CD4-positive, alpha-beta T cell (primary cell): ENCODE results near the gene CEBPB. TPM values are rescaled to one million over a fixed set of nuclear protein-coding genes. Genes with fewer than 3 reads are reported as not detected.

Experiments
- ATAC-seq: fragments of 200-7000 bp; cut with Tn5 transposase; one replicate; pipeline ENCODE4 v1.10.0; 2022; ENCODE audit warnings: mild to moderate bottlenecking; ENCODE audit not compliant: poor library complexity
- CTCF ChIA-PET: fragments of 350-600 bp; sonication (Branson Sonifier 250); formaldehyde crosslinking; loops from one replicate; lab custom pipeline; 2021; ENCODE audit warnings: antibody characterized with exemption, inconsistent platforms; lab: Charles Lee
- POLR2A ChIA-PET: fragments of 350-600 bp; sonication (Branson Sonifier 250); formaldehyde crosslinking; loops from one replicate; lab custom pipeline; 2021; ENCODE audit warnings: antibody characterized with exemption, inconsistent platforms; lab: Charles Lee
- DNase-seq, 14 experiments: peaks; one replicate each; pipeline ENCODE4 v3.0.0-alpha.2; 2013 to 2020; ENCODE audit warnings: mixed read lengths in 2 of 14
- H3K27ac ChIP-seq, 2 donors: one replicate each; pipeline versions ENCODE4 v1.5.1 to v1.7.0; 2013; ENCODE audit warnings: low read length in 2 of 2, low read depth in 1 of 2, mild to moderate bottlenecking in 1 of 2
- H3K27me3 ChIP-seq, 2 experiments: 1 replicate in 1 of 2; 2 replicates in 1 of 2; pipeline versions ENCODE4 v1.6.1 to v1.7.0; 2013; ENCODE audit warnings: low read length in 2 of 2, control low read depth in 1 of 2, mild to moderate bottlenecking in 1 of 2, moderate library complexity in 1 of 2; ENCODE audit not compliant: insufficient read depth in 2 of 2, control insufficient read depth in 1 of 2
- H3K36me3 ChIP-seq: one replicate; pipeline ENCODE4 v1.6.1; 2013; ENCODE audit warnings: low read length, control low read depth; ENCODE audit not compliant: insufficient read depth
- H3K4me1 ChIP-seq: one replicate; pipeline ENCODE4 v1.6.1; 2013; ENCODE audit warnings: low read length, control low read depth; ENCODE audit not compliant: insufficient read depth
- H3K4me3 ChIP-seq: one replicate; pipeline ENCODE4 v1.5.1; 2013; ENCODE audit warnings: mild to moderate bottlenecking, low read length, moderate library complexity
- H3K9me3 ChIP-seq, 2 experiments: 1 replicate in 1 of 2; 2 replicates in 1 of 2; pipeline versions ENCODE4 v1.6.1 to v1.7.0; 2013; ENCODE audit warnings: low read length in 2 of 2, mild to moderate bottlenecking in 2 of 2, control low read depth in 1 of 2, moderate library complexity in 1 of 2; ENCODE audit not compliant: control insufficient read depth in 1 of 2, insufficient read depth in 1 of 2
- H3K27ac Mint-ChIP-seq: one replicate; pipeline ENCODE4 v1.8.0; 2020; ENCODE audit warnings: mixed read lengths
- H3K27me3 Mint-ChIP-seq: one replicate; pipeline ENCODE4 v1.8.0; 2021; ENCODE audit warnings: mixed read lengths
- H3K36me3 Mint-ChIP-seq: one replicate; pipeline ENCODE4 v1.8.0; 2021; ENCODE audit warnings: low read depth, mixed read lengths
- H3K4me1 Mint-ChIP-seq: one replicate; pipeline ENCODE4 v1.8.0; 2021; ENCODE audit warnings: low read depth, mixed read lengths
- H3K4me3 Mint-ChIP-seq: one replicate; pipeline ENCODE4 v1.8.0; 2020; ENCODE audit warnings: mild to moderate bottlenecking, mixed read lengths
- H3K9me3 Mint-ChIP-seq: one replicate; pipeline ENCODE4 v1.8.0; 2020; ENCODE audit warnings: mixed read lengths
- CTCF ChIP-seq: fragments of 200-600 bp; IDR thresholded peaks from one replicate; pipeline ENCODE4 v1.8.0; 2022; ENCODE audit warnings: antibody characterized with exemption, mild to moderate bottlenecking
- intact Hi-C, 2 experiments: fragments of 100-400 bp; cut with DNase I in 1 of 2; cut with micrococcal nuclease in 1 of 2; formaldehyde crosslinking; loops; one replicate each; pipeline versions ENCODE4 v1.15.1 to v1.9.0; 2023 to 2025; cut with DNase I, micrococcal nuclease
- total RNA-seq, 174 experiments: library from RNA in 2 of 174; stranded (reverse) in 2 of 174; gene quantifications; one replicate each; pipeline ENCODE4 v1.2.3 and lab custom pipeline; 2021 to 2026

CEBPB gene
- total RNA-seq, 2 experiments from 2014 or later = 40.7 to 43.9 TPM

- H3K9me3 Mint-ChIP-seq = no peaks in the 10 kb centered on the region
- no peak overlapping the region for H3K4me3 ChIP-seq
- peaks cover 7% of the 10 kb centered on the region for H3K4me1 ChIP-seq
- H3K27me3 ChIP-seq = peaks cover 0 to 8% of the 10 kb centered on the region in 2 experiments
- no peak overlapping the region for H3K27ac Mint-ChIP-seq
- CTCF ChIA-PET = interaction anchor here (0.8 to 7.3 kb wide), 4 partner anchors 13 to 282 kb away, joined by 3 to 62 read pairs (median 5); no protein-coding TSS in a partner anchor
- intact Hi-C loops = loop anchor here in 1 of 2 experiments (10.0 kb wide), 1 partner anchor 572 kb away; no protein-coding TSS in a partner anchor
- ATAC-seq = no peak
- no peak overlapping the region for H3K4me3 Mint-ChIP-seq
- no peaks in the 10 kb centered on the region for H3K36me3 ChIP-seq
- H3K9me3 ChIP-seq = no peaks in the 10 kb centered on the region
- no peak for TF ChIP-seq CTCF
- POLR2A ChIA-PET = no interaction called here
- DNase-seq = no peak
- no peak overlapping the region for H3K27ac ChIP-seq
- H3K4me1 Mint-ChIP-seq = no peaks in the 10 kb centered on the region
- H3K36me3 Mint-ChIP-seq = no peaks in the 10 kb centered on the region
- peaks cover 17% of the 10 kb centered on the region for H3K27me3 Mint-ChIP-seq
These were observed 8.3 kb upstream of the CEBPB start for GRCh38 chr20:50182346-50182745.

- TF ChIP-seq CTCF = no peak
- no peaks in the 10 kb centered on the region for H3K9me3 Mint-ChIP-seq
- intact Hi-C loops = loop anchor here (5.0 to 10.0 kb wide), 2 partner anchors 547 to 569 kb away; partner anchors contain the start of gene PARD6B (in 1 of the 2)
- CTCF ChIA-PET = interaction anchor here (1.0 to 2.8 kb wide), 3 partner anchors 65 to 403 kb away, joined by 3 to 12 read pairs (median 3); no protein-coding TSS in a partner anchor
- Histone ChIP-seq H3K27ac (no peak overlapping the region), H3K27me3 (peaks cover 0 to 8% of the 10 kb centered on the region in 2 experiments), H3K36me3 (no peaks in the 10 kb centered on the region), H3K9me3 (no peaks in the 10 kb centered on the region), H3K4me3 (no peak overlapping the region), H3K4me1 (peaks cover 14% of the 10 kb centered on the region)
- H3K4me1 Mint-ChIP-seq = no peaks in the 10 kb centered on the region
- DNase-seq = no peak
- no peak for ATAC-seq
- H3K36me3 Mint-ChIP-seq = no peaks in the 10 kb centered on the region
- H3K27me3 Mint-ChIP-seq = peaks cover 17% of the 10 kb centered on the region
- POLR2A ChIA-PET = no interaction called here
- no peak overlapping the region for H3K4me3 Mint-ChIP-seq
- H3K27ac Mint-ChIP-seq = no peak overlapping the region
These were observed 5.2 kb upstream of the CEBPB start for GRCh38 chr20:50185426-50185825.

GRCh38 chr20:50186151-50186885 lies 4.3 kb upstream of the CEBPB start:
- POLR2A ChIA-PET = no interaction called here
- no peaks in the 10 kb centered on the region for H3K36me3 Mint-ChIP-seq
- CTCF ChIA-PET = interaction anchor here (1.0 to 2.8 kb wide), 2 partner anchors 65 to 279 kb away, joined by 3 to 12 read pairs; no protein-coding TSS in a partner anchor
- peak overlapping the region; percentile 80 for H3K4me3 Mint-ChIP-seq
- peaks cover 14% of the 10 kb centered on the region for H3K4me1 ChIP-seq
- H3K27me3 ChIP-seq = peaks cover 0 to 8% of the 10 kb centered on the region in 2 experiments
- H3K9me3 Mint-ChIP-seq = no peaks in the 10 kb centered on the region
- H3K27ac ChIP-seq = no peak overlapping the region
- H3K9me3 ChIP-seq = no peaks in the 10 kb centered on the region
- peak overlapping the region; percentile 32 for H3K27ac Mint-ChIP-seq
- H3K4me3 ChIP-seq = no peak overlapping the region
- H3K4me1 Mint-ChIP-seq = no peaks in the 10 kb centered on the region
- peaks cover 17% of the 10 kb centered on the region for H3K27me3 Mint-ChIP-seq
- TF ChIP-seq CTCF = peak; percentile 98
- H3K36me3 ChIP-seq = no peaks in the 10 kb centered on the region
- DNase-seq = peak; percentile 79 to 95 (median 88)
- intact Hi-C loops = loop anchor here (1.0 to 10.0 kb wide), 6 partner anchors 274 to 568 kb away; partner anchors contain the start of gene PARD6B (in 1 of the 2)
- ATAC-seq = peak; percentile 39
